ENCODE results near the gene RANBP17. TPM values are rescaled to one million over a fixed set of nuclear protein-coding genes. Genes with fewer than 3 reads are reported as not detected.
"Not testable (repeated sequence)": the region's sequence is repeated elsewhere in the genome, so short reads cannot be mapped to it uniquely, and the experiment has no call there.

Gene RANBP17
- total RNA-seq, 1 donor from 2014 or later: 32.8 TPM

DNA sequence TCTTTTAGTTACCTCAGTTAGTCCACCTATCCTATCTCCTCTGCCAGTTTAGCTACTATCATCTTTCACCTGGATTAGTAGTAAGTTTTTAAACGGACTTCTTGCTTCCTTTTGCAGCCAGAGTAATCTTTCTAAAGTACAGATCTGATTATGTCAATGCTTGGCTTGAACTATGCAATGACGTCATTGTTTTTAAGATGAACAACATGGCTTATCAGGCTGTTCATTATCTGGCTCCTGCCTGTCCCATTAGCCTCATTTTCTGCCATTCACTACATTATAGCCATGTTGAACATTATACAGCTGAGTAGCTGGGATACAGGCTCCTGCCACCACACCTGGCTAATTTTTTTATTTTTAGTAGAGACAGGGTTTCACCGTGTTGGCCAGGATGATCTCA lies 98.7 kb downstream of the RANBP17 start:
- TF ChIP-seq, protein P1, sequence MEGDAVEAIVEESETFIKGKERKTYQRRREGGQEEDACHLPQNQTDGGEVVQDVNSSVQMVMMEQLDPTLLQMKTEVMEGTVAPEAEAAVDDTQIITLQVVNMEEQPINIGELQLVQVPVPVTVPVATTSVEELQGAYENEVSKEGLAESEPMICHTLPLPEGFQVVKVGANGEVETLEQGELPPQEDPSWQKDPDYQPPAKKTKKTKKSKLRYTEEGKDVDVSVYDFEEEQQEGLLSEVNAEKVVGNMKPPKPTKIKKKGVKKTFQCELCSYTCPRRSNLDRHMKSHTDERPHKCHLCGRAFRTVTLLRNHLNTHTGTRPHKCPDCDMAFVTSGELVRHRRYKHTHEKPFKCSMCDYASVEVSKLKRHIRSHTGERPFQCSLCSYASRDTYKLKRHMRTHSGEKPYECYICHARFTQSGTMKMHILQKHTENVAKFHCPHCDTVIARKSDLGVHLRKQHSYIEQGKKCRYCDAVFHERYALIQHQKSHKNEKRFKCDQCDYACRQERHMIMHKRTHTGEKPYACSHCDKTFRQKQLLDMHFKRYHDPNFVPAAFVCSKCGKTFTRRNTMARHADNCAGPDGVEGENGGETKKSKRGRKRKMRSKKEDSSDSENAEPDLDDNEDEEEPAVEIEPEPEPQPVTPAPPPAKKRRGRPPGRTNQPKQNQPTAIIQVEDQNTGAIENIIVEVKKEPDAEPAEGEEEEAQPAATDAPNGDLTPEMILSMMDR (IDR thresholded peaks at IDR 0.05; ENCODE audit: unreplicated experiment): no peak
- no peak for DNase-seq (ENCODE audit: low spot score, unreplicated experiment)
- Mint-ChIP-seq H3K9me3 (ENCODE audit: low read depth) (no peaks in the 10 kb centered on the region), H3K27ac (no peak overlapping the region), H3K4me3 (ENCODE audit: low read depth) (no peak overlapping the region), H3K4me1 (ENCODE audit: low read depth) (no peaks in the 10 kb centered on the region), H3K36me3 (ENCODE audit: insufficient read depth) (peaks cover 3% of the 10 kb centered on the region), H3K27me3 (no peaks in the 10 kb centered on the region)

- no peak overlapping the region for H3K27ac Mint-ChIP-seq
- no peaks in the 10 kb centered on the region for H3K27me3 Mint-ChIP-seq
- no peaks in the 10 kb centered on the region for H3K9me3 Mint-ChIP-seq (ENCODE audit: low read depth)
- no peaks in the 10 kb centered on the region for H3K4me1 Mint-ChIP-seq (ENCODE audit: low read depth)
- no peak for DNase-seq (ENCODE audit: low spot score, unreplicated experiment)
- no peak overlapping the region for H3K4me3 Mint-ChIP-seq (ENCODE audit: low read depth)
- peaks cover 3% of the 10 kb centered on the region for H3K36me3 Mint-ChIP-seq (ENCODE audit: insufficient read depth)
- TF ChIP-seq, protein P1 (IDR thresholded peaks at IDR 0.05; ENCODE audit: unreplicated experiment): no peak
Measured at GRCh38 chr5:170963521-170963920, 101.7 kb downstream of the RANBP17 start.

DNA sequence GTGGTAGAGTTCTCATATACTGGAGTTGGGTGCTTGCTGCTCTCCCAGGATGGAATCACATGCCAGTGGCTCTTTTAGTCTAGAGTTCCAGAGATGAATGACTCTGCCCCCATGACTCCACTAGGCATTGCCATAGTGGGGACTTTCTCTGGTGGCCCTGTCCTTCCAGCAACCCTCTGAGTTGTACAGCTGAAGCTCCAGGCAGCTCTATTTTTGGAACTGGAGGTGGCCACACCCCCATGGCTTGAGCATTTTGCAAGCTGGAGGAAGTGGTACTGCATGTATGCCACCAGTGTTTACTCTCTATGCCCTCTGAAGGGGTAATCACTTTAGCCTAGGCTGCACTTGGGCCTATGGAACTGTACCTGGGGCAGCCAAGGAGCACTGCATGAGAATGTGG lies 112.6 kb downstream of the RANBP17 start:
- peaks cover 11% of the 10 kb centered on the region for H3K36me3 Mint-ChIP-seq (ENCODE audit: insufficient read depth)
- no peaks in the 10 kb centered on the region for H3K27me3 Mint-ChIP-seq
- TF ChIP-seq, protein P1 (IDR thresholded peaks at IDR 0.05; ENCODE audit: unreplicated experiment): no peak
- no peaks in the 10 kb centered on the region for H3K4me1 Mint-ChIP-seq (ENCODE audit: low read depth)
- H3K27ac Mint-ChIP-seq: no peak overlapping the region
- H3K4me3 Mint-ChIP-seq (ENCODE audit: low read depth): no peak overlapping the region
- peaks cover 15% of the 10 kb centered on the region for H3K9me3 Mint-ChIP-seq (ENCODE audit: low read depth)
- no peak for DNase-seq (ENCODE audit: low spot score, unreplicated experiment)

DNA sequence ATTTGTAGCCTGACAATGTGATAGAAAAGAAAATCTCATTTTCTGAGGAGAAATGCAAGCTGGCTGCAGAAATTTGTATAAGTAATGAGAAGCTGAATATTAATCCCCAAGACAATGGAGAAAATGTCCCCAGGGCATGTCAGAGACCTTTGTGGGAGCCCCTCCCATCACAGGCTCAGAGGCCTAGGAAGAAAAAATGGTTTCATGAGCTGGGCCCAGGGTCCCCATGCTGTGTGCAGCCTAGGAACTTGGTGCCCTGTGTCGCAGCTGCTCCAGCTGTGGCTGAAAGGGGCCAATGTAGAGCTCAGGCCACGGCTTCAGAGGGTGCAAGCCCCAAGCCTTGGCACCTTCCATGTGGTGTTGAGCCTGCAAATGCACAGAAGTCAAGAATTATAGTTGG lies 118.4 kb downstream of the RANBP17 start:
- not testable (repeated sequence) for H3K27ac Mint-ChIP-seq; H3K4me3 Mint-ChIP-seq (ENCODE audit: low read depth); H3K27me3 Mint-ChIP-seq; H3K4me1 Mint-ChIP-seq (ENCODE audit: low read depth); DNase-seq (ENCODE audit: low spot score, unreplicated experiment)
- Mint-ChIP-seq H3K9me3 (ENCODE audit: low read depth) (peaks cover 35% of the 10 kb centered on the region), H3K36me3 (ENCODE audit: insufficient read depth) (peaks cover 34% of the 10 kb centered on the region)

DNA sequence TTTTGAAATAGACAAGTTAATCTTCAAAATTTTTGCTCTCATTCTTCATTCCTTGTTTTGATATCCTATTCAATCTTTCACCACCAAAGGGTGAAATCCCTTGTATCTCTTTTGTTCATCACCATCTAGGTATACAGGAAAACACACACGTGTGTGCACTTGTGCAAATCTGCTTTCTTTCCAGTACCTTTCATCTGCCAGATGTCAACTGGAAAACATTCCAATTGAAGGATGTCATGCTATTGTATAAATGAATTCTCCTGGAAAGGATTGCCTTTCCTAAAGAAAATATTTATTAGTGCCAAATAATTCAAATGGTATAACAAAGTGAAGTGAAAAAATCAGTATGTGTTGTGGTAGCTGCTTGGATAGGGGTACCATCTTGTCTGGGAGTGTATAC lies 123.7 kb downstream of the RANBP17 start:
- Mint-ChIP-seq H3K27me3 (no peaks in the 10 kb centered on the region), H3K9me3 (ENCODE audit: low read depth) (peaks cover 12% of the 10 kb centered on the region), H3K36me3 (ENCODE audit: insufficient read depth) (peaks cover 15% of the 10 kb centered on the region), H3K4me1 (ENCODE audit: low read depth) (no peaks in the 10 kb centered on the region), H3K27ac (no peak overlapping the region), H3K4me3 (ENCODE audit: low read depth) (no peak overlapping the region)
- no peak for DNase-seq (ENCODE audit: low spot score, unreplicated experiment)
- TF ChIP-seq, protein P1 (IDR thresholded peaks at IDR 0.05; ENCODE audit: unreplicated experiment): no peak

- DNase-seq (ENCODE audit: low spot score, unreplicated experiment): no peak
- Mint-ChIP-seq H3K4me1 (ENCODE audit: low read depth) (no peaks in the 10 kb centered on the region), H3K4me3 (ENCODE audit: low read depth) (no peak overlapping the region), H3K27me3 (no peaks in the 10 kb centered on the region), H3K9me3 (ENCODE audit: low read depth) (peaks cover 3% of the 10 kb centered on the region), H3K27ac (no peak overlapping the region), H3K36me3 (ENCODE audit: insufficient read depth) (peaks cover 4% of the 10 kb centered on the region)
- TF ChIP-seq, protein P1 (IDR thresholded peaks at IDR 0.05; ENCODE audit: unreplicated experiment): no peak
Measured at GRCh38 chr5:170986598-170986997, 124.8 kb downstream of the RANBP17 start.

Measured in progenitor cell of endocrine pancreas (in vitro differentiated cells).